GM18508 (cell line): ENCODE measurements around the gene DEDD2.
A peak's percentile ranks its signal among the peaks of the same experiment; 100 is the strongest.
"Not testable (repeated sequence)": the region's sequence is repeated elsewhere in the genome, so short reads cannot be mapped to it uniquely, and the experiment has no call there.

ENCODE experiments used
- ATAC-seq: cut with Tn5 transposase; IDR thresholded peaks from one replicate; pipeline ENCODE4 v1.9.1; 2021; ENCODE audit warnings: moderate number of reproducible peaks; ENCODE audit not compliant: insufficient read depth, unreplicated experiment

Gene DEDD2

GRCh38 chr19:42217520-42218437 is at the start of gene DEDD2:
TSS of gene DEDD2 (minus strand) at chr19:42217677. CDS start at chr19:42217007, 670 bp downstream.
- ATAC-seq: peak; percentile 49

GRCh38 chr19:42266928-42267603 is 49.6 kb upstream of the DEDD2 start:
- not testable (repeated sequence) for ATAC-seq

GRCh38 chr19:42266105-42266504 is 48.6 kb upstream of the DEDD2 start:
- not testable (repeated sequence) for ATAC-seq

GRCh38 chr19:42261763-42262162 is 44.3 kb upstream of the DEDD2 start:
- ATAC-seq: no peak

GRCh38 chr19:42257842-42258241 is 40.4 kb upstream of the DEDD2 start:
- ATAC-seq: not testable (repeated sequence)

GRCh38 chr19:42255766-42256745 is 38.6 kb upstream of the DEDD2 start:
- ATAC-seq: no peak

- ATAC-seq: no peak
These were observed 37.6 kb upstream of the DEDD2 start, which contains the start of gene ERF for GRCh38 chr19:42254850-42255765. TSS of gene ERF (minus strand) at chr19:42255128. CDS start at chr19:42254999, 129 bp downstream.

GRCh38 chr19:42254089-42254849 is 36.8 kb upstream of the DEDD2 start:
- ATAC-seq: no peak

- ATAC-seq: no peak
These were observed 36.0 kb upstream of the DEDD2 start for GRCh38 chr19:42253245-42254088.

- no peak for ATAC-seq
These were observed 35.1 kb upstream of the DEDD2 start for GRCh38 chr19:42252365-42253244.

- no peak for ATAC-seq
These were observed 34.3 kb upstream of the DEDD2 start for GRCh38 chr19:42251572-42252358.

- ATAC-seq: no peak
These were observed 33.4 kb upstream of the DEDD2 start for GRCh38 chr19:42250666-42251531.

GRCh38 chr19:42250183-42250665 is 32.7 kb upstream of the DEDD2 start:
- no peak for ATAC-seq

GRCh38 chr19:42249769-42250168 is 32.3 kb upstream of the DEDD2 start:
- ATAC-seq: no peak
